ENCODE measurements around the gene CCL26. TPM values are rescaled to one million over a fixed set of nuclear protein-coding genes. Genes with fewer than 3 reads are reported as not detected.

CCL26 gene, protein sequence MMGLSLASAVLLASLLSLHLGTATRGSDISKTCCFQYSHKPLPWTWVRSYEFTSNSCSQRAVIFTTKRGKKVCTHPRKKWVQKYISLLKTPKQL
- total RNA-seq (not detected), total RNA-seq (0 to 0.05 (median 0) reads per million in 29 experiments)
- not detected for total RNA-seq (2013)

DNA sequence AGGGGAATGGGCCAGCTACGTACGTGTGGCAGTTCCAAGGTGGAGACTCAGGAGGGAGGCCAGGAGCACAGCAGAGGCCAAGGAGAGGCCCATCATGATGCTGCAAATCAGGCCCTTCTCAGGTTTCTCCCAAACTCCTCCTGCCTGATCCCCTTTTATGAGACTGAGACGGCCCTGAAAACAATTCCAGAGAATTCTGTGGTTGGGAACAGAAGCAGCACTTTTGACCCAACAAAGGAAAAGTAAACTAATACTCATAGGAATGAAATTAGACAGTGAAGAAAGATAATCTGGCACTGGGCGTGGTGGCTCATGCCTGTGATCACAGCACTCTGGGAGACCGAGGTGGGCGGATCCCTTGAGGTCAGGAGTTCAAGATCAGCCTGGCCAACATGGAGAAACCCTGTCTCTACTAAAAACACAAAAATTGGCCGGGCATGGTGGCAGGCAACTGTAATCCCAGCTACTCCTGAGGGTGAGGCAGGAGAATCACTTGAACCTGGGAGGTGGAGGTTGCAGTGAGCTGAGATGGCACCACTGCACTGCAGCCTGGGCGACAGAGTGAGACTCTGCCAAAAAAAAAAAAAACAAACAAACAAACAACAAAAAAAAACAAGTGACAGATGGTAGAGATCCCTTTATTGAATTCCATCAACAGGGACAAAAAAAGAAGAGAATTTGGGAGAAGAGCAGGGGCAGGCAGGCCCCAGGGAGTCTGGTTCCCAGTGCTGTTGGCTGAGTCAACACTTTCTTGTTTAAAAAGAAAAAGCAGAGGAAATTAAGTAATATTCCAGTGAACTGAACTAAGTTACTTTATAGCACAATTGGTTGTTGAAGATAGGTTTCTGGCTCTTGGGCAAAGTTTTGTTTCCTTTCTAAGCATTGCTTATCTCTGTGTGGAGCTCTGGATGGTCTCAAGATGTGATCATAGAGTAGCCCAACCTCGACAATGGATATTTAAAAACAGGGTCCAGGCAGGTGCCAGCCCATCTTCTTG, at the start of gene CCL26:
CCL26 (minus strand) TSS at position 131 of the 997 bp plus-strand sequence; CDS start at position 96, 35 bp downstream.
- Mint-ChIP-seq H3K9me3 (no peaks in the 10 kb centered on the region), H3K27me3 (no peaks in the 10 kb centered on the region), H3K27ac (no peak within 1 kb of the TSS), H3K4me1 (peaks cover 7 to 11% (median 9%) of the 10 kb centered on the region in 3 donors), H3K4me3 (no peak within 1 kb of the TSS), H3K36me3 (no peaks in the 10 kb centered on the region)
- no peak for DNase-seq
- Histone ChIP-seq H3K9me3 (no peaks in the 10 kb centered on the region), H3K4me1 (ENCODE audit: control insufficient read depth in 1 of 2, extremely low read depth in 1 of 2, insufficient read depth in 2 of 2, low read length in 2 of 2) (peaks cover 0 to 17% of the 10 kb centered on the region in 2 experiments), H3K27ac (ENCODE audit: low read length) (no peak within 1 kb of the TSS), H3K36me3 (ENCODE audit: control insufficient read depth in 2 of 2, extremely low read depth in 1 of 2, insufficient read depth in 1 of 2, low read length in 1 of 2) (no peaks in the 10 kb centered on the region), H3K27me3 (replicated peaks in 1 of 2; ENCODE audit: control insufficient read depth in 2 of 2, extremely low read depth in 1 of 2, insufficient read depth in 2 of 2, low read length in 1 of 2) (no peaks in the 10 kb centered on the region), H3K4me3 (ENCODE audit: control insufficient read depth in 1 of 2, extremely low read depth in 1 of 2, low read length in 1 of 2) (no peak within 1 kb of the TSS)
- ATAC-seq (replicated peaks in 1 of 4) = no peak
- 50% methylated on average over 2 of the region's 9 CpGs for WGBS (ENCODE audit: insufficient coverage)
- ChIA-PET CTCF (no interaction called here), POLR2A (interaction anchor here in 1 of 2 donors (0.6 kb wide), 1 partner anchor 22 kb away, joined by 5 read pairs; no protein-coding TSS in a partner anchor)

DNA sequence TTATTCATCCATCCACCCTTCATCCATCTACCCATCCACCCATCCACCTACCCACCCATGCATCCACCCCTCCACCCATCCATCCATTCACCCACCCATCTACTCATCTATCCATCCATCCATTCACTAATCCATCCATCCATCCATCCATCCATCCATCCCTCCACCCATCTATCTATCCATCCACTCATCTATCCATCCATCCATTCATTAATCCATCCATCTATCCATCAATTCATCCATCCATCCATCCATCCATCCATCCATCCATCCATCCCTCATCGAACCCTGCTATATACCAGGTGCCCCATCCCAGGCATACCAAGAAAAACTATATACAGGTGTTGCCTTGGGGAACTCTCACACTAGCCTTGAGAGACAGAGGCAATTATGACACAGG, 48.7 kb upstream of the CCL26 start:
- peaks cover 4 to 9% of the 10 kb centered on the region in 2 donors for H3K27me3 Mint-ChIP-seq
- Histone ChIP-seq H3K9me3 (no peaks in the 10 kb centered on the region), H3K36me3 (ENCODE audit: control insufficient read depth in 2 of 2, extremely low read depth in 1 of 2, insufficient read depth in 1 of 2, low read length in 1 of 2) (no peaks in the 10 kb centered on the region), H3K4me3 (ENCODE audit: control insufficient read depth in 1 of 2, extremely low read depth in 1 of 2, low read length in 1 of 2) (no peak overlapping the region), H3K4me1 (ENCODE audit: control insufficient read depth in 1 of 2, extremely low read depth in 1 of 2, insufficient read depth in 2 of 2, low read length in 2 of 2) (no peaks in the 10 kb centered on the region), H3K27me3 (replicated peaks in 1 of 2; ENCODE audit: control insufficient read depth in 2 of 2, extremely low read depth in 1 of 2, insufficient read depth in 2 of 2, low read length in 1 of 2) (peaks cover 0 to 17% of the 10 kb centered on the region in 2 experiments), H3K27ac (ENCODE audit: low read length) (no peak overlapping the region)
- H3K4me3 Mint-ChIP-seq = no peak overlapping the region
- no peaks in the 10 kb centered on the region for H3K36me3 Mint-ChIP-seq
- no peaks in the 10 kb centered on the region for H3K9me3 Mint-ChIP-seq
- ChIA-PET CTCF (no interaction called here), POLR2A (no interaction called here)
- DNase-seq (no peak), ATAC-seq (replicated peaks in 1 of 4) (no peak)
- no peak overlapping the region for H3K27ac Mint-ChIP-seq
- whole genome bisulfite sequencing (ENCODE audit: insufficient coverage) = no CpG with 5 or more reads among the region's 1 CpG
- no peaks in the 10 kb centered on the region for H3K4me1 Mint-ChIP-seq

DNA sequence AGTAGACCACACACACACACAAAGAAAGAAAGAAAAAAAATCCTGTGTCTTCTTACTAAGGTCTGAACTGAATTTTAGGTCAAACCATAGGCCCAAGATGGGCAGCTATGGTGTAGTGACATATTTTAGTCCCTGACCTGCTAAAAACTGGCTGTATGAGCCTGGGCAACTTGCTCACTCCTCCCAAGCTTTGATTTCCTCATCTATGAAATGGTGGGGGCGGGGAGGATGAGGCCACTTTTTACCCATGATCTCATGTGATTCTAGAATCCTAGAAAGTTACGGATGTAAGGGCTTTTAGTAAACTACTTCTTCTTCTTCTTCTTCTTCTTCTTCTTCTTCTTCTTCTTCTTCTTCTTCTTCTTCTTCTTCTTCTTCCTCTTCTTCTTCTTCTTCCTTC, 47.7 kb upstream of the CCL26 start:
- no peak for DNase-seq
- Histone ChIP-seq H3K9me3 (no peaks in the 10 kb centered on the region), H3K27me3 (replicated peaks in 1 of 2; ENCODE audit: control insufficient read depth in 2 of 2, extremely low read depth in 1 of 2, insufficient read depth in 2 of 2, low read length in 1 of 2) (peaks cover 0 to 14% of the 10 kb centered on the region in 2 experiments), H3K4me3 (ENCODE audit: control insufficient read depth in 1 of 2, extremely low read depth in 1 of 2, low read length in 1 of 2) (no peak overlapping the region), H3K27ac (ENCODE audit: low read length) (no peak overlapping the region), H3K4me1 (ENCODE audit: control insufficient read depth in 1 of 2, extremely low read depth in 1 of 2, insufficient read depth in 2 of 2, low read length in 2 of 2) (no peaks in the 10 kb centered on the region), H3K36me3 (ENCODE audit: control insufficient read depth in 2 of 2, extremely low read depth in 1 of 2, insufficient read depth in 1 of 2, low read length in 1 of 2) (no peaks in the 10 kb centered on the region)
- Mint-ChIP-seq H3K9me3 (no peaks in the 10 kb centered on the region), H3K27ac (no peak overlapping the region), H3K4me1 (no peaks in the 10 kb centered on the region), H3K4me3 (no peak overlapping the region), H3K36me3 (no peaks in the 10 kb centered on the region), H3K27me3 (peaks cover 4 to 9% of the 10 kb centered on the region in 2 donors)
- no CpG with 5 or more reads among the region's 2 CpGs for WGBS (ENCODE audit: insufficient coverage)
- ATAC-seq (replicated peaks in 1 of 4) = no peak
- CTCF ChIA-PET = interaction anchor here in 1 of 2 donors (0.6 kb wide), 1 partner anchor 252 kb away, joined by 4 read pairs; no protein-coding TSS in a partner anchor
- POLR2A ChIA-PET = no interaction called here

DNA sequence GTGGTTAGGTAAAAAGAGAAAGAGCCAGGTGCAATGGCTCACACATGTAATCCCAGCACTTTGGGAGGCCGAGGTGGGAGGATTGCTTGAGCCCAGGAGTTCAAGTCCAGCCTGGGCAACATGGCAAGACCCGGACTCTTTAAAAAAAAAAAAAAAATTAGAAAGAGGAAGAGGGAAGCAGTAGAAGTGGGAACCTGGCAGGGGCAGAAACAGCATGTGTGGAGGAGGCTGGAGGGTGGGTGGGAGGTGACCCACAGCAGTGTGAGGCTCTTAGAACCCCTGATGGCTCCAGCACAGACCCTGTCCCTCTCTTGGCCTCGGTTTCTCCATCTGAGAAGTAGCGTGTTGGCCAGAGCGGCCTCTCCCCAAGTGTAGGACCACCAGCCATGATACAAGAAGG, 46.5 kb upstream of the CCL26 start:
- H3K4me1 ChIP-seq (ENCODE audit: control insufficient read depth in 1 of 2, extremely low read depth in 1 of 2, insufficient read depth in 2 of 2, low read length in 2 of 2) = no peaks in the 10 kb centered on the region
- peaks cover 4 to 12% of the 10 kb centered on the region in 2 donors for H3K27me3 Mint-ChIP-seq
- no peak overlapping the region for H3K4me3 Mint-ChIP-seq
- no peaks in the 10 kb centered on the region for H3K4me1 Mint-ChIP-seq
- no peaks in the 10 kb centered on the region for H3K9me3 ChIP-seq
- ChIA-PET POLR2A (no interaction called here), CTCF (no interaction called here)
- no peak overlapping the region for H3K27ac Mint-ChIP-seq
- 45% methylated on average over 3 of the region's 5 CpGs for WGBS (ENCODE audit: insufficient coverage)
- peaks cover 0 to 22% of the 10 kb centered on the region in 2 experiments for H3K27me3 ChIP-seq (replicated peaks in 1 of 2; ENCODE audit: control insufficient read depth in 2 of 2, extremely low read depth in 1 of 2, insufficient read depth in 2 of 2, low read length in 1 of 2)
- DNase-seq (no peak), ATAC-seq (replicated peaks in 1 of 4) (no peak)
- H3K36me3 ChIP-seq (ENCODE audit: control insufficient read depth in 2 of 2, extremely low read depth in 1 of 2, insufficient read depth in 1 of 2, low read length in 1 of 2) = no peaks in the 10 kb centered on the region
- no peak overlapping the region for H3K27ac ChIP-seq (ENCODE audit: low read length)
- H3K36me3 Mint-ChIP-seq = no peaks in the 10 kb centered on the region
- no peak overlapping the region for H3K4me3 ChIP-seq (ENCODE audit: control insufficient read depth in 1 of 2, extremely low read depth in 1 of 2, low read length in 1 of 2)
- H3K9me3 Mint-ChIP-seq = no peaks in the 10 kb centered on the region

DNA sequence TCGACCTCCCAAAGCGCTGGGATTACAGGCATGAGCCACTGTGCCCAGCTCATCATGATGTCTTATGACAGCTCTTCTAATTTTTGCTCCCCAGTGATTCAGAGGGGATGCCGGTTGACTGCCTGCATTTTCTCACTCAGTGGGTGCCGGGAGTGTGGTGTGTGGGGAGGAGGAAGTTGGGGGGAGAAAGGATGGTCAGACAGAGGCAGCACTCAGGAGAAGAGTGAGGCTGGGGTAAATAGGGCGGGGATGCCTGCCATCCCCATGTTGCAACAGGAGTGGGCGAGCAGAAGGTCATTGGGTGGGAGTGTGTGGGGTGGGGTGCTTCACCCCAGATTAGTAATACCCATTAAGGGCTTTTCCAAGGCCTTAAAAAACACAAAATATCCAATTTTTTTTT, 45.1 kb upstream of the CCL26 start:
- Histone ChIP-seq H3K9me3 (no peaks in the 10 kb centered on the region), H3K4me3 (ENCODE audit: control insufficient read depth in 1 of 2, extremely low read depth in 1 of 2, low read length in 1 of 2) (no peak overlapping the region), H3K27me3 (replicated peaks in 1 of 2; ENCODE audit: control insufficient read depth in 2 of 2, extremely low read depth in 1 of 2, insufficient read depth in 2 of 2, low read length in 1 of 2) (peaks cover 0 to 20% of the 10 kb centered on the region in 2 experiments), H3K4me1 (ENCODE audit: control insufficient read depth in 1 of 2, extremely low read depth in 1 of 2, insufficient read depth in 2 of 2, low read length in 2 of 2) (no peaks in the 10 kb centered on the region), H3K27ac (ENCODE audit: low read length) (no peak overlapping the region), H3K36me3 (ENCODE audit: control insufficient read depth in 2 of 2, extremely low read depth in 1 of 2, insufficient read depth in 1 of 2, low read length in 1 of 2) (no peaks in the 10 kb centered on the region)
- no peaks in the 10 kb centered on the region for H3K9me3 Mint-ChIP-seq
- CTCF ChIA-PET = no interaction called here
- no peaks in the 10 kb centered on the region for H3K4me1 Mint-ChIP-seq
- POLR2A ChIA-PET = no interaction called here
- no peak overlapping the region for H3K4me3 Mint-ChIP-seq
- peaks cover 4 to 12% of the 10 kb centered on the region in 2 donors for H3K27me3 Mint-ChIP-seq
- ATAC-seq (replicated peaks in 1 of 4) (no peak), DNase-seq (no peak)
- 87% methylated on average over 2 of the region's 6 CpGs for WGBS (ENCODE audit: insufficient coverage)
- no peak overlapping the region for H3K27ac Mint-ChIP-seq
- no peaks in the 10 kb centered on the region for H3K36me3 Mint-ChIP-seq

DNA sequence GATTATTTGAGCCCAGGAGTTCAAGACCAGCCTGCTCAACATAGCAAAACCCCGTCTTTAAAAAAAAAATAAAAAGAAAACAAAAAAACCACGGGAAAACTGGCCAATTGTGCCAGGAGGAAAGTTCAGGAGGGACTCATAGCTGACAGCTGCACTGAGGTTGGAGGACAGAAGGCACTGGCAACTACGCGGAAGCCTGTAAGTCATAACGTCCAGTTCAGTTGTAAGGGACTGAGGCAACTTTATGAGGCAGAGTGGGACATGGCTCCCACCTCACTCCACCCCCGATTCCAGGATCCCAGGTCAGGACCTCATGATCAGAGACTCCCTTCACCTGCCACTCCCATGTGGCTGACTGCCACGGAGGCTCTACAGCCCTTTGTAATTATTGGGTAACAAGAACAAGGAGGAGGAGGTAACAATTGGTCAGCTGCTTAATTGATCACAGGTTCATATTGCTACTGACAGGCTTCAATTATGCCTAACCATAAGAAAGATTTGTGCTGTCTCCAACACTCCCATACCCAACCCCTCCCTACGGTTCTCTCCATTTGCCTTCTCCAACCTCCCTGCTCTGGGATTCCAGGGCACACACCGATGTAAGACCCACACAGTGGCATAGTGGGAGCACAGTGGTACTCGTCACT, 43.5 kb upstream of the CCL26 start:
- Mint-ChIP-seq H3K36me3 (no peaks in the 10 kb centered on the region), H3K4me3 (no peak overlapping the region), H3K27ac (no peak overlapping the region), H3K4me1 (no peaks in the 10 kb centered on the region), H3K9me3 (no peaks in the 10 kb centered on the region), H3K27me3 (peaks cover 3 to 4% of the 10 kb centered on the region in 2 donors)
- CTCF ChIA-PET = interaction anchor here in 1 of 2 donors (0.7 kb wide), 1 partner anchor 32 kb away, joined by 3 read pairs; no protein-coding TSS in a partner anchor
- no peak overlapping the region for H3K4me3 ChIP-seq (ENCODE audit: control insufficient read depth in 1 of 2, extremely low read depth in 1 of 2, low read length in 1 of 2)
- no peaks in the 10 kb centered on the region for H3K9me3 ChIP-seq
- no peak for ATAC-seq (replicated peaks in 1 of 4)
- no peak for DNase-seq
- H3K36me3 ChIP-seq (ENCODE audit: control insufficient read depth in 2 of 2, extremely low read depth in 1 of 2, insufficient read depth in 1 of 2, low read length in 1 of 2) = no peaks in the 10 kb centered on the region
- POLR2A ChIA-PET = no interaction called here
- 71% methylated on average over 5 of the region's 10 CpGs for WGBS (ENCODE audit: insufficient coverage)
- no peak overlapping the region for H3K27ac ChIP-seq (ENCODE audit: low read length)
- no peaks in the 10 kb centered on the region for H3K4me1 ChIP-seq (ENCODE audit: control insufficient read depth in 1 of 2, extremely low read depth in 1 of 2, insufficient read depth in 2 of 2, low read length in 2 of 2)
- peaks cover 0 to 23% of the 10 kb centered on the region in 2 experiments for H3K27me3 ChIP-seq (replicated peaks in 1 of 2; ENCODE audit: control insufficient read depth in 2 of 2, extremely low read depth in 1 of 2, insufficient read depth in 2 of 2, low read length in 1 of 2)

Data from T-cell (primary cell).